Measurements from ENCODE around the gene THADA.
"Not testable (repeated sequence)": the region's sequence is repeated elsewhere in the genome, so short reads cannot be mapped to it uniquely, and the experiment has no call there.

THADA gene

GRCh38 chr2:43605079-43605655, 9.3 kb upstream of the THADA start:
- DNase-seq (ENCODE audit: low read depth): no peak

GRCh38 chr2:43604674-43605073, 8.8 kb upstream of the THADA start:
- no peak for DNase-seq (ENCODE audit: low read depth)

- DNase-seq (ENCODE audit: low read depth): not testable (repeated sequence)
Observed at GRCh38 chr2:43600596-43600995, 4.8 kb upstream of the THADA start.

GRCh38 chr2:43594875-43595274, 963 bp downstream of the THADA start:
- no peak for DNase-seq (ENCODE audit: low read depth)

GRCh38 chr2:43593254-43593653, 2.6 kb downstream of the THADA start:
- DNase-seq (ENCODE audit: low read depth): no peak

- DNase-seq (ENCODE audit: low read depth): no peak
Observed at GRCh38 chr2:43592443-43592842, 3.4 kb downstream of the THADA start.

- no peak for DNase-seq (ENCODE audit: low read depth)
Observed at GRCh38 chr2:43585708-43586107, 10.1 kb downstream of the THADA start.

GRCh38 chr2:43579275-43579981, 16.4 kb downstream of the THADA start:
- no peak for DNase-seq (ENCODE audit: low read depth)

GRCh38 chr2:43576981-43577892, 18.6 kb downstream of the THADA start:
- no peak for DNase-seq (ENCODE audit: low read depth)

GRCh38 chr2:43572244-43572643, 23.6 kb downstream of the THADA start:
- no peak for DNase-seq (ENCODE audit: low read depth)

GRCh38 chr2:43569921-43570320, 25.9 kb downstream of the THADA start:
- no peak for DNase-seq (ENCODE audit: low read depth)

- DNase-seq (ENCODE audit: low read depth): no peak
Observed at GRCh38 chr2:43568228-43568627, 27.6 kb downstream of the THADA start.

- DNase-seq (ENCODE audit: low read depth): no peak
Observed at GRCh38 chr2:43566461-43566729, 29.4 kb downstream of the THADA start.

- no peak for DNase-seq (ENCODE audit: low read depth)
Observed at GRCh38 chr2:43563679-43564078, 32.2 kb downstream of the THADA start.

GRCh38 chr2:43560231-43560547, 35.6 kb downstream of the THADA start:
- DNase-seq (ENCODE audit: low read depth): no peak

- no peak for DNase-seq (ENCODE audit: low read depth)
Observed at GRCh38 chr2:43559391-43560230, 36.2 kb downstream of the THADA start.

- DNase-seq (ENCODE audit: low read depth): no peak
Observed at GRCh38 chr2:43557196-43557595, 38.6 kb downstream of the THADA start.

GRCh38 chr2:43556256-43556655, 39.6 kb downstream of the THADA start:
- no peak for DNase-seq (ENCODE audit: low read depth)

GRCh38 chr2:43553341-43553855, 42.4 kb downstream of the THADA start:
- DNase-seq (ENCODE audit: low read depth): no peak

GRCh38 chr2:43551990-43552389, 43.8 kb downstream of the THADA start:
- no peak for DNase-seq (ENCODE audit: low read depth)

- not testable (repeated sequence) for DNase-seq (ENCODE audit: low read depth)
Observed at GRCh38 chr2:43548381-43548780, 47.5 kb downstream of the THADA start.

GRCh38 chr2:43542285-43542933, 53.4 kb downstream of the THADA start:
- no peak for DNase-seq (ENCODE audit: low read depth)

Data from stimulated activated CD8-positive, alpha-beta memory T cell treated with anti-CD3 and anti-CD28 coated beads, Interleukin-12 subunit alpha, Interleukin-12 subunit beta, amount 100 ng/mL, for 1 hour (primary cell).